Stimulated activated CD4-positive, alpha-beta T cell treated with anti-CD3 and anti-CD28 coated beads, Interleukin-2, amount 100 ng/mL, for 48 hours (primary cell): ENCODE data around the gene SUPT3H.
"Not testable (repeated sequence)": the region's sequence is repeated elsewhere in the genome, so short reads cannot be mapped to it uniquely, and the experiment has no call there.

Experiments
- DNase-seq, 2 donors: peaks; one replicate each; pipeline ENCODE4 v3.0.0-alpha.2; 2020

SUPT3H gene

DNA sequence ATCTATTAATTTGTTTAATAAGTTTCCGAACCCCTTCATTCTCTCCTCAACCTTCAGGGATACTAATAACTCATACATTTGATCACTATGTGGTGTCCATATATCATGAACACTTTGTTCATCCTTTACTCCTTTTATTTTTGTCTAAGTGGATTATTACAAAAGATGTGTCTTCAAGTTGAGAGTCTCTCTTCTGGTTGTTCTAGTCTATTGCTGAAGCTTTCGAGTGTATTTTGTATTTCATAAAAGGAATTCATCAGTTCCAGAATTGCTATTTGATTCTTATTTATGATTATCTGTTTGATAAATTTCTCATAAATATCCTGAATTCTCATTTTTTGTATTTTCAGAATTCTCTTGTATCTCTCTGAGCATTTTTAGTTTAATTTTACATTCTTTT lies 146.1 kb downstream of the SUPT3H start:
- DNase-seq, result no peak

GRCh38 chr6:45229416-45229815 lies 148.3 kb downstream of the SUPT3H start:
- no peak for DNase-seq

- DNase-seq, result no peak
Measured at GRCh38 chr6:45226081-45226480, 151.7 kb downstream of the SUPT3H start.

DNA sequence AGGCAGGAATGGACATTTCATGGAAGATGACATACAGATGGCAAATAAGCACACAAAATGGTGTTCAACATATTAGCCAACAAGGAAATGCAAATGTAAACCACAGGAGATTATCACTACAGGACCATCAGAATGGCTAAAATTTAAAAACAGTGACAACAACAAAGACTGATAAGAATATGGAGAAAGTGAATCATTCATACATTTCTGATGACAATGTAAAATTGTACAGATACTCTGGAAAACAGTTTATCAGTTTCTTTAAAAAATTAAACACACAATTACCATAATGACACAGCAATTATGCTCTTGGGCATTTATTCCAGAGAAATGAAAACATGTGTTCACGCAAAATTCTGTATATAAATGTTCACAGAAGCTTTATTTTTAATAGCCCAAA lies 155.4 kb downstream of the SUPT3H start:
- DNase-seq, result no peak

DNA sequence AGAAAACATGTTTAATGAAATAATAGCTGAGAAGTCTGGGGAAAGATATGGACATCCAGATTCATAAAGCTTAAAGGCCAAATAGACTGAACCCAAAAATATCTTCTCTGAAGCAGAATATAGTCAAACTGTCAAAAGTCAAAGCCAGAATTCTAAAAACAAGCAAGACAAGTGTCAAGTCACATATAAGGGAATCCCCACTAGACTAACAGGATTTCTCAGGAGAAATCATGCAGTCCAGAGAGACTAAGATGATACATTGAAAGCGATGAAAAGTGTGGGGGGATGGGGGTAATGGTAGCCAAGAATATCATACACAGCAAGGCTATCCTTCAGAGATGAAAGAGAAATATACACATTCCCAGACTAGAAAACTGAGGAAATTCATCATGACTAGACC lies 162.0 kb downstream of the SUPT3H start:
- DNase-seq, result no peak

- no peak for DNase-seq
Measured at GRCh38 chr6:45212976-45213375, 164.8 kb downstream of the SUPT3H start.

DNA sequence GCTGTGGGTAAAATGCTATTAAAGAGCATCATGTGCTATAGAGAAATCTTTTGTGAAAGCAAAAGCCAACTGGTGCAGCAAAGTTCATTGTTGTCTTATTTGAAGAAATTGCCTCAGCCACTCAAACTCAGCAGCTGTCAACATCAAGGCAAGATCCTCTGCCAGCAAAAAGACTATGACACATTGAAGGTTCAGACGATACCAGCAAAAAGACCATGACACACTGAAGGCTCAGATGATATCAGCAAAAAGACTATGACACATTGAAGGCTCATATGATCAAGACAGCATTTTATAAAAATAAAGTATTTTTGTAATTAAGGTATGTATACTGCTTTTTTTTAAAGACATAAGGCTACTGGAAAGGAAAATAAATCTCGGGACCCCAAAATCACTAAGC lies 168.0 kb downstream of the SUPT3H start:
- no peak for DNase-seq

DNA sequence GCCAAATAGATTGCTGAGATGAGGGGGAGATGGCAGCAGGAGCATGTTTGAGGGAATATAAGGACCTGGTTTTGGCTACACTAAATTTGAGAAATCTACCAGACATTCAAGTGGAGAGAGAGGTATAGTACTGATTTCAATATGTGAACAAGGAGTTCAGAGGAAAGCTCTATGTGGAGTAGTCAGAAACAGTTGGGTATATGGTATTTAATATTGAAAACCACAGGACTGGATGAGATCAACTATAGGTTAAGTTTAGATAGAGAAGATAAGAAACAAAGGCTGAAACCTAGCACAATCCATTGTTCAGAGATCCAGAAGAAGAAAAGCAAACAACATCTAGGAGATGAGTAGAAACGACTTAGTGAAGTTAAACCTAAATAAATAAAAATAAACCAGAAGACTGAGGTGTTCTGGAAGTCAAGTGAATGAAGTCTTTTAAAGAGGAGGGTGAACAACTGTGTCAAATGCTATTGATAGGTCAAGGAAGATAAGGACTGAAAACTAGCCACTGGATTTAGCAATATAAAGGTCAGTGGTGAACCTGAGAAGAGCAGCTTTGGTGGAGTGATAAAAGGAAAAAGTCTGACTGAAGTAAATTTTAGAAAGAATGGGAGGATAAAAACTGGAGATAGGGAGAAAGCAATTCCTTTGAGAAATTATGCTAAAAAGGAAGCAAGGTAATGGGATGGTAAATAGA lies 170.8 kb downstream of the SUPT3H start:
- DNase-seq, result no peak

DNA sequence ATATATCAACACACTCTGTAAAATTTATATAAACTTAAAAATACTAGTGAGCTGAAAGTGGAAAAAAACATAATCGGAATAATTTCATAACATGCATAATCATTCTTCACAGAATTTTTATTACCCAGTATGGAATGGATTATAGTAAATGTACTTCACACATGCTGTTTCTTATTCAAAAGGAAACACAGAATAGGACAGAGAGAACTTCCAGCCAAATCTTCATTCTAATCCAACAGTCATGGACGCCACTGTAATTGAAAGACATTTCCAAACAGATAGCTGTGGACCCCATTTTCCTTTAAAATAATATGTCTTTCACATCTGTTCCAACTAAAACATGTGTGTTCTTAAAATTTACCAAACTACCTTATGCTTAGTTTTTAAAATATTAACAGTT lies 176.2 kb downstream of the SUPT3H start:
- no peak for DNase-seq

DNA sequence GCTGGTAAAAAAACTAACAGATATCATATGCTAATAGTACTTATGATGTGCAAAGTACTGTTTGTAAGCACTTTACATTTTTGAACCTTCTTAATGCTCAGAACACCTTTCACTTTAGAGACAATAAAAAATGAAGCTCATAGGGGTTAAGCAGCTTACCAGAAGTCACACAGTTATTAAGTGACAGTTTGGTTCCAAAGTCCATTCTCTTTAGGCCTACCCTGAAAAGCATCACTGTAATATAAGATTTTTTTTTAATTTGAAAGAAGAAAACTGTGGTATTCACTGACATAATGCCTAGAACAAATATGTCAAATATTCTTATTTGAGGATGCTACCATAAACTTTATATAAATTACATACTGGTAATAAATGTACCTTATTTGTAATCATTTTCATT lies 177.2 kb downstream of the SUPT3H start:
- DNase-seq, result no peak

GRCh38 chr6:45199554-45199953 lies 178.2 kb downstream of the SUPT3H start:
- no peak for DNase-seq

GRCh38 chr6:45196121-45196520 lies 181.6 kb downstream of the SUPT3H start:
- no peak for DNase-seq

DNA sequence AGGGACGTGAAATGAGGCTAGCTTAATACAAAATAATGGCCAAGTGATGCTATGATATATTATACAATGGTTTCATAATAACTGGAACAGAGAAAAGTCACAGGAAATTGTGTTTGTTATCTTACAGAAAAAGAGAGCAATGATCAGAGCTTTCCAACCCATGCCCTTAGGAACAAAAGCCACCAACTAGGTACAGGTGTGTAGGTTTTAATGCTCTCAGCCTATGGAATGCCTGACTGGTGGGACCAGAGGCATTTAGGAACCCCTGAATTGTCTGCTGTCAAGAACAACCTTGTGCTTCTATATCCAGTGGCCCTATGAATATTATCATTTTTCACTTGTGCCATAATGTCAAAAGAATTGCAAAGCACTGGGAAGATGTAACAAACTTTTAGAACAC lies 182.6 kb downstream of the SUPT3H start:
- no peak for DNase-seq

GRCh38 chr6:45192556-45192955 lies 185.2 kb downstream of the SUPT3H start:
- DNase-seq, result no peak

DNA sequence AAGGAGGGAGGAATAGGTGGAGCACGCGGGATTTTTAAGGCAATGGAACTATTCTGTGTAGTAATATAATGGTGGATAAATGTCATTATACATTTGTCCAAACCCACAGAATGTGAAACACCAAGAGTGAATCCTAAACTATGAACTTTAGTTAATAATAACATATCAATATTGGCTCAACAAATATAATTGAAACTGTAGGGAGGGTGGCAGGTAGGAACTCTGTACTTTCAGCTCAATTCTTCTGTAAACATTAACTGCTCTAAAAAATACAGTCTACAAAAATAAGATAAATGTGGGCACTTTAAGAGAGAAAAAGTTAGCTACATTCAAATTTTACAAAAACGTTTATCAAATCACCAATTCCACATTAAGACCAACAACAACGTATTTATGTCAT lies 186.3 kb downstream of the SUPT3H start:
- DNase-seq, result no peak

- DNase-seq, result no peak
Measured at GRCh38 chr6:45187836-45188235, 189.9 kb downstream of the SUPT3H start.

DNA sequence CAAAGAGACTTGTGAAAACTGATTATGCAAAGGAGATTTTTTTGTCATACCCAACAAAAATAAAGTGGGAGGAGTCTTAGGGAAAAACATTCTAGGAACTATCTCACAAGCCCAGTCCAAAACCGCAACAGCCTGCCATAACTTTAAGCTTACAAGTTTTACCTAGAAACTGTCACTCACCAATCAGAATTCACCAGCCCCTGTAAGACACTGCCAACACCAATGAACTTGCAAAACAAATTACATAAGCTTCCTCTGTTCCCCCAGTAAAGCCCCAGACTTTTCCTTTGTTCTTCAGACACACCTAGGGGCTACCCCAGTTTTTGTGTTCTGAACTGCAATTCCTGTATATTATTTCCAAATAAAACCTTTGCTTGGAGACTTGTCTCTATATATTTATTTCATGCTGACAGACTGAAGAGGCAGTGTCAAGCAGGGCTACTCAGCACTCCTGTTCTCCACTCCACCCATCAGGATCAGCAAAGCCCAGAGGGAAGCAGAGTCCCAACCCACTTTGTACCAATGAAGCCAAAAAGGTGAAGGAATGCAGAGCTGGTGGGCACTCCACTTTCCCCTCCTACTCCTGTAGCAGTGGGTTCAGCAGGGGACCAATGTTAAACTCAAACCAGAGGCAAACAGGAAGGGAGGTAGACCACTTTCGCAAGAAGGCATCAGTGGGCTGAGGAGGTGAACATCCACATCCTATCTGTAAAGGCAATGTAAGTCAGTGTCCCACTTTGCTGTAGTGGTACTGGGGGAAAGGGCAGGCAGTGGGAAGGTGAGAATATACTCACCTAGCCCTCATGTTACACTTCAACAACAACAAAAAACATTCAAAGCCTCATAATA lies 192.1 kb downstream of the SUPT3H start:
- no peak for DNase-seq

- no peak for DNase-seq
Measured at GRCh38 chr6:45184937-45185336, 192.8 kb downstream of the SUPT3H start.

- DNase-seq, result no peak
Measured at GRCh38 chr6:45184040-45184439, 193.7 kb downstream of the SUPT3H start.

DNA sequence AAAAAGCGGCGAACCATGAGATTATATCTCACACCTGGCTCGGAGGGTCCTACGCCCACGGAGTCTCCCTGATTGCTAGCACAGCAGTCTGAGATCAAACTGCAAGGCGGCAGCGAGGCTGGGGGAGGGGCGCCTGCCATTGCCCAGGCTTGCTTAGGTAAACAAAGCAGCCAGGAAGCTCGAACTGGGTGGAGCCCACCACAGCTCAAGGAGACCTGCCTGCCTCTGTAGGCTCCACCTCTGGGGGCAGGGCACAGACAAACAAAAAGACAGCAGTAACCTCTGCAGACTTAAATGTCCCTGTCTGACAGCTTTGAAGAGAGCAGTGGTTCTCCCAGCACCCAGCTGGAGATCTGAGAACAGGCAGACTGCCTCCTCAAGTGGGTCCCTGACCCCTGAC lies 201.4 kb downstream of the SUPT3H start:
- DNase-seq, result not testable (repeated sequence)

DNA sequence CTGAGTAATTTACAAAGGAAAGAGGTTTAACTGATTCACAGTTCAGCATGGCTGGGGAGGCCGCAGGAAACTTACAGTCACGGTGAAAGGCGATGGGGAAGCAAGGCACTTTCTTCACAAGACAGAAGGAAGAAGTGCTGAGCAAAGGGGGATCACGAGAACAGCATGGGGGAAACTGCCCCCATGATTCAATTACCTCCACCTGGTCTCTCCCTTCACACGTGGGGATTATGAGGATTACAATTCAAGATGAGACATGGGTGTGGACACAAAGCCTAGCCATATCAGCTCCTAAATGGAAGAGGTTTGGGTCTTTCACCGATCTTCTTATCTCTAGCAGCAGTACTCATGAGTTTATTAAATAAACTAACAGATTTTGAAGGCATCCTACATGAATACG lies 202.5 kb downstream of the SUPT3H start:
- DNase-seq, result no peak

DNA sequence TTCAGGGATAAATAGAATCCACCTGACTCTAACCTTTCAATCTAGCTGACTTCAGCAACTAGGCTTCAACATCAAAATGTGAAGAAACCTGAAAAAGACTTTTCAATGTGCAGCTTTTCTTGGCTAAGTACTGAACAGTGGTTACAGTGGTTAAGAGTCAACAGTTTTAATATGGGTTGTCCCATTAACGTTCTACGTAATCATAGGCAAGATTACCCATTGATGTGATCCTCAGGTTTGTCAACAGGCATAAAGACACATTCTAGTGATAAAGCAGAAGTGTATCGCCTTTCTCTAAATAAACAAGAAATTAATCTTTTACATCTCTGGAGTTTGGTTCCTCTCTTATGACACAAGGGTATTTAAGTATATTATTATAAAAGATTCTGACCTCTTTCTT lies 203.7 kb downstream of the SUPT3H start:
- DNase-seq, result no peak

GRCh38 chr6:45171380-45171779 lies 206.4 kb downstream of the SUPT3H start:
- DNase-seq, result no peak

- no peak for DNase-seq
Measured at GRCh38 chr6:45170309-45170708, 207.4 kb downstream of the SUPT3H start.

DNA sequence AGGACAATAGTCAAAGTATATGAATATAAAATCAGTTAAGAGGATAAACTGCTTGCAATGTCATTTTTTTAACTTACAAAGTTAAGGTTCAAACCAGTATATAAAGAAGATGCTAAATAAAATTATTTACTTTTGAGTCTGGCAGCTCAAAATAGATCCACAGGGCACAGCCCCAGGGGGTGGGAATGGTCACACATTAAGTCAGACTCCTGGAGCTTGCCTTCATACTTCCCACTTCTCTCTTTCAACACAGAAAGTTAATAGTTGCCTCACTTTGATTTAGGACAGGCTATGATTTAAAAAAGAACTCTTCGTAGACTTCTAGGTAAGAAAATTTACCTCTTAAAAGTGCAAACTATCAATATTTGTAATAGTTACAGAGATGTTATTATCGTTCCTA lies 207.9 kb downstream of the SUPT3H start:
- no peak for DNase-seq
